Endothelial cell of umbilical vein (primary cell): ENCODE measurements around the gene GADD45GIP1.

ENCODE experiments used
- CTCF ChIP-seq, 2 donors: IDR thresholded peaks; 1 replicate in 1 of 2; 2 replicates in 1 of 2; pipeline ENCODE4 v1.5.1; 2011; ENCODE audit warnings: low read length in 2 of 2, mild to moderate bottlenecking in 2 of 2, moderate library complexity in 2 of 2, control low read depth in 1 of 2, inconsistent platforms in 1 of 2, low read depth in 1 of 2; ENCODE audit not compliant: insufficient read depth in 1 of 2; ENCODE audit errors: extremely low read depth in 1 of 2
- FOS ChIP-seq: IDR thresholded peaks from 2 replicates; pipeline ENCODE4 v1.6.1; 2011; ENCODE audit warnings: mild to moderate bottlenecking, low read length, moderate library complexity, borderline replicate concordance; ENCODE audit not compliant: insufficient read depth
- GATA2 ChIP-seq: IDR thresholded peaks from 2 replicates; pipeline ENCODE4 v1.7.0; 2011; ENCODE audit warnings: low read depth, mild to moderate bottlenecking, moderate library complexity, mixed read lengths, low read length; ENCODE audit not compliant: insufficient read length, insufficient read depth
- POLR2A ChIP-seq: IDR thresholded peaks from 2 replicates; pipeline ENCODE4 v1.6.1; 2012; ENCODE audit warnings: low read depth, mild to moderate bottlenecking, control low read depth, low read length
- POLR2AphosphoS5 ChIP-seq: IDR thresholded peaks from 2 replicates; pipeline ENCODE4 v1.6.1; 2012; ENCODE audit warnings: low read depth, mild to moderate bottlenecking, control low read depth, low read length, moderate library complexity; ENCODE audit not compliant: insufficient read depth

GRCh38 chr19:12932392-12933286, 24.4 kb downstream of the GADD45GIP1 start:
- TF ChIP-seq FOS: no peak
- no peak for TF ChIP-seq CTCF (IDR thresholded peaks at IDR 0.05; ENCODE audit: extremely low read depth in 1 of 2, insufficient read depth in 1 of 2, low read depth in 1 of 2, low read length in 2 of 2)
- no peak for TF ChIP-seq GATA2
- TF ChIP-seq POLR2AphosphoS5: no peak
- TF ChIP-seq POLR2A: no peak
